ENCODE measurements around the gene BANK1.

- TF ChIP-seq CTCF (IDR thresholded peaks at IDR 0.05): no peak
- no peak for TF ChIP-seq POLR2A (IDR thresholded peaks at IDR 0.05)
These were observed 265.3 kb downstream of the BANK1 start for GRCh38 chr4:102055805-102056204.
